ENCODE measurements around the gene HMCN1.

- no peak for TF ChIP-seq ZFX (IDR thresholded peaks at IDR 0.05)
- TF ChIP-seq, protein P1, sequence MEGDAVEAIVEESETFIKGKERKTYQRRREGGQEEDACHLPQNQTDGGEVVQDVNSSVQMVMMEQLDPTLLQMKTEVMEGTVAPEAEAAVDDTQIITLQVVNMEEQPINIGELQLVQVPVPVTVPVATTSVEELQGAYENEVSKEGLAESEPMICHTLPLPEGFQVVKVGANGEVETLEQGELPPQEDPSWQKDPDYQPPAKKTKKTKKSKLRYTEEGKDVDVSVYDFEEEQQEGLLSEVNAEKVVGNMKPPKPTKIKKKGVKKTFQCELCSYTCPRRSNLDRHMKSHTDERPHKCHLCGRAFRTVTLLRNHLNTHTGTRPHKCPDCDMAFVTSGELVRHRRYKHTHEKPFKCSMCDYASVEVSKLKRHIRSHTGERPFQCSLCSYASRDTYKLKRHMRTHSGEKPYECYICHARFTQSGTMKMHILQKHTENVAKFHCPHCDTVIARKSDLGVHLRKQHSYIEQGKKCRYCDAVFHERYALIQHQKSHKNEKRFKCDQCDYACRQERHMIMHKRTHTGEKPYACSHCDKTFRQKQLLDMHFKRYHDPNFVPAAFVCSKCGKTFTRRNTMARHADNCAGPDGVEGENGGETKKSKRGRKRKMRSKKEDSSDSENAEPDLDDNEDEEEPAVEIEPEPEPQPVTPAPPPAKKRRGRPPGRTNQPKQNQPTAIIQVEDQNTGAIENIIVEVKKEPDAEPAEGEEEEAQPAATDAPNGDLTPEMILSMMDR (conservative IDR thresholded peaks at IDR 0.05), result no peak
Observed at GRCh38 chr1:186210258-186210657, 476.1 kb downstream of the HMCN1 start.

Measured in C4-2B (cell line).